Activated CD4-positive, alpha-beta T cell treated with anti-CD3 and anti-CD28 coated beads, Interleukin-2, Interleukin-4, amounts not matched to agents 100 ng/mL and 50 ng/mL, durations not matched to agents 16 hours and 8 hours (primary cell): ENCODE results near the gene GLB1L3.

Experiments used
- DNase-seq: peaks from one replicate; pipeline ENCODE4 v3.0.0-alpha.2; 2020; ENCODE audit warnings: low spot score

Gene GLB1L3

DNA sequence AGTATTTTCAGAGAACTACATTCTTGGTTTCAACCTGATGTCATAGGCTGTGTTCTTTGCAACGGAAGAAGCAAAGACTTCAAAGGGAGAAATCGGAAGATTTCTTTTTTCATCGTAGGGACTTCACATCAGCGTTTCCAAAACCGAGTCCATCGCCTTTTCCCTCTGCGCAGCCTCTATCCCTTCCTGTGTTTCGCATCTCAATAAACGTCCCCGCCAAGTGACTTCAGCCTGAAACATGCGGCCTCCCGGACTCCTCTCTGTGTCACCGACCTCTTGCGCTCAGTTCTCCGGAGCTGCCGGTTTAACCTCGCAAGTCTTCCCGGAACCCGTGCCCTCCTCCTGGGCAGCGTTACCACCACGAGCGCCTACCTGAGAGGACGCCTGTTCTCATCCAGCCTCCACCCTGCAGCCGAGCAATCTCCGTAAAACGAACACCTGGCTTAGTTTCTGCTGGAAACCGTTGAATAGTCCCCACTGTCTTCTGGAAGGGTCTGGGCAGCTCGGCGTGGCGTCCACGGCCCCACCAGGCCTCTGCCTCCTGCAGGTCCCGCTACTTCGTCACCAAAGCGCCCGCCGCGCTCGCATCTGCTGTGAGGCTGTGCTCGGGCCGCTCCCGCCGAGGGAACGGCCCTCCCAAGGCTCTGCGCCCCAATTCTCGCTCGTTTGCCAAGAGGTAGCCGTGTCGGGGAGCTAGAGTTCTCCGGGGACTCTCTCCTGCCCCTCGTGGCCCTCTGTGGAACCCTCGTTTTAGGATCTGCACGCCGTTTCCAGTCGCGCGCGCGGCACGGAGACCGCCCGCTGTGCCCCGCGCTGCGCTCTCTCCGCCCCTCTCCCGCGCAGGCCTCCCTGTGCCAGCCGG lies at the start of gene GLB1L3:
Gene GLB1L3 (plus strand): TSS at position 846 of the 862 bp plus-strand sequence. CDS start 362 bp downstream, outside the sequence.
- peak; percentile 83 for DNase-seq

- no peak for DNase-seq
Observed at GRCh38 chr11:134226806-134227325, 49.3 kb upstream of the GLB1L3 start.

- no peak for DNase-seq
Observed at GRCh38 chr11:134228625-134229024, 47.6 kb upstream of the GLB1L3 start.

DNA sequence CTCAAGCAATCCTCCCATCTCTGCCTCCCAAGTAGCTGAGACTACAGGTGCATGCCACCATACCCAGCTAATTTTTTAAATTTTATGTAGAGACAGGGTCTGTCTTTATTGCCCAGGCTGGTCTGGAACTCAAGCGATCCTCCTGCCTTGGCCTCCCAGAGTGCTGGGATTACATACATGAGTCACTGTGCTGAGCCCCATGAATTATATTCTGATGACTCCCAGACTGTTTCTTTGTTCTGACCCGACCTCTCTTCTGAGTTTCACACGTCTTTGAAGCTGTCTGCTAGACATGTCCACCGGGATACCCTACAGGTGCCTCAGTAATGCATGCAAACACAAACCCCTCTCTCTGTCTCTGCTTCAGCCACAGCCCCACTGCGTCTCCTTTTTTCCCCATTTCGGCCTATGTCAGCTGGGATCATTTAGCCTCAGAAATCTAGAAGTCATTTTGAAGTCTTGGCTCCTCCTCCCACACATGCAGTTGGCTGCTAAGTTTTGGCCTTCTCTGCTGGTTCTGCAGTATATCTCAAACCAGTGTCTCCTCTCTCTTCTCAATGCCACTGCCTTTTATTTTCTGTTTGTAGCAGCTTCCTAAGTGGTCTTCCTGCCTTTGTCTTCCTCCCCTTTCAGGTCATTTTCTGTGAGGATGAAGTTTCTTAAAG lies 46.9 kb upstream of the GLB1L3 start:
- no peak for DNase-seq

DNA sequence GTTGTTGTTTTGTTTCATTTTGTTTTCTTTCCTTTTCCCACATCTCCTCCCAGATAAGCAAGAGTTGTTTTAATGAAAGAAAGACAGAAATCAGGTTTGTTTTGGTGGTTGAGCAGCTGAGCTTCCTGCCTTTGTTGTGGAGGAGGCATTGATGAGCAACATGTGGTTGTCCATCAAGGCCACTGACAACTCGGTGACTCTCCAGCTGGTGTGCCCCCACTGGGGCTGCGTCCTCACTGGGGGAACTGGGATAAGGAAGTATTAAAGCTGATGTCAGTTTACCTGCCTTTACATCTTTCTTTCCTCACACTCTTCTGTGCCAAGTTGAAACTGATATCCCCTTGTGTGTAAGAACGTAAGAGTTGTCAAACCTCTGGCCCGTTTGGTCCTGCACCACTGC lies 45.8 kb upstream of the GLB1L3 start:
- DNase-seq = no peak

GRCh38 chr11:134231958-134232659 lies 44.1 kb upstream of the GLB1L3 start:
- no peak for DNase-seq

DNA sequence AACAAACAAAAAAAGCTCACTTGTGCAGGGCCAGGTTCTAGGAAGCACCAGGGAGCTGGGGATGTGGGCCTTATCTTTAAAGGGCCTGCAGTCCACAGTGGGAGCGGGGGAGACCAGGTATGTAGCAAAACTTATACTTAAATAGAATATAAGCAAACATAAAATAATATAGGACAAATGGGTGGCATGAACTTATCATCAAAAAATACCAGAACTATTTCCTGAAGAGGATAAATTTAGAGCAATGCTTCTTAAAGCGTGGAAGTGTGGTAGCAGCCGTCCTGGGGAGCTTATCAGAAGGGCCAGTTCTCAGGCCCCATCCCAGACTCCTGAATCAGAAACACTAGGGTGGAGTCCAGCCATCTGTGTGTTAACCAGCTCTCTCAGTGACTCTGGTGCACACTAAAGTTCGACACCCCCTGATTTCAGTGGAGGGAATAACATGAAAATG lies 42.4 kb upstream of the GLB1L3 start:
- no peak for DNase-seq

DNA sequence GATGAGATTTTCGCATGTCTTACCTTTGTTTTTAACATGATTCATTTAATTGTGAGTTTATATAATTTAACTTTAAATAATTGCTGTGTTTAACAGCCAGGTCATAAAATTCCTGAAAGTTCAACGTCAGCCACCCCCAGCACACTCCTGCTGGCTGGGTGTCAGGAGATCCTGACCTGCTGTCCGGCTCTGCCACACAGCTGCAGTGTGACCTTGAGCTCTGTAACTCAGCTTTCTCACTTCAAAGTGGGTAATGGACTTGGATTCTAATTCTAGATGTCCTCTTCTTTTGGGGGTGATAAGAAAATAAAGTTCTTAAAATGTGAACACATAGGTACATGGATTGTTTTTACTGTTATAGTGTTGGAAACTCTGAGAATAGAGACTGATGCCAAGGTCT lies 40.8 kb upstream of the GLB1L3 start:
- DNase-seq = no peak

DNA sequence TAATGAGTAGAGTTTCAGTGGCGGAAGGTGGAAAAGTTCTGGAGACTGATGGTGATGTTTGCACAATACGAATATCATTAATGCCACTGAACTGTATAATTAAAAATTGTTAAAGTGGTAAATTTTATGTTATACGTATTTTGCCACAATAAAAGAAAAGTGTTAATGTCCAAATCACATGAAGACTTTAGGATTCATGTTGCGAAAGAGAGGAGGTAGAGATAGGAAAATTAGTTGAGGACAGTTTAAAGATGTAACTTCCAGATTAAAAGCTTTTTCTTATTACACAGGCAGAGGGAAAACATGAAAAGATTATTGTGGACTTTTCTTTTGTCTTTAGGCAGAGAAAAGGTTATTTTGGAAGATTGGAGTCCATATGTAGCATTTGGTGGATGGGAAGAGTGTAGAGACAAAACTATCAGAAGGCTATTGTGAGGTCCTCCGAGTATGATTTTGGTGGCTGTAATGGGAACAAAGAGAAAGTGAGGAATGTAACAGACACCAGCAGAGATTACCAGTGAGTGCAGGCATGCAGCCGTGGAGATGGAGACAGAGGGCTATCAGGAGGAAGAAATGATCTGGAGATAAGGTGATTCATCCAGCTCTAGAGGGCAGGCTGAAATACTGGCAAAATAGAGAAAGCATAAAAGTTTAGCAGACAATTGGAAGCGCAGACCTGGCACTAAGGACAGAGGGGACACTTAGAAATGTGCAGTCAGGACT lies 39.2 kb upstream of the GLB1L3 start:
- no peak for DNase-seq

- DNase-seq = no peak
Observed at GRCh38 chr11:134237557-134237922, 38.6 kb upstream of the GLB1L3 start.

- no peak for DNase-seq
Observed at GRCh38 chr11:134238956-134239355, 37.2 kb upstream of the GLB1L3 start.

- no peak for DNase-seq
Observed at GRCh38 chr11:134240592-134240991, 35.6 kb upstream of the GLB1L3 start.

- DNase-seq = no peak
Observed at GRCh38 chr11:134242376-134242775, 33.8 kb upstream of the GLB1L3 start.

DNA sequence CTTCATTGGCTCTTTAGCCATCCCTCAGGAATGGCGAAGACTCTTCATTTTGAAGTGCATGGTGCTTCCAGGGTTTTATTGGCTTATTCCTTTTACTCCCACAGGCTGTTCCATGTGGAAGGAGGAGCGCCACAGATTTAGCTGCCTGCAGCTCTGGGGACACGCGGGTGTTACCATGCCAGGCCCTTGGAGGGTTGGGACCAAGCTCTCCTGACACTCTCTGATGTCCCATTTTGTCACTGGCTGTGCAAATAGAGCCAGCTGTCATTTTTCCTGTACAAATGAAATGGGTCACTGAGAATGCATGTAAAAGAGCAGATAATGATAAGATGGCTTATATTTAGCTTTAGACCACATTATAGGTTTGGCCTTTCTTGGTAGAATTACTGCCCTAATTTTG lies 32.3 kb upstream of the GLB1L3 start:
- no peak for DNase-seq

DNA sequence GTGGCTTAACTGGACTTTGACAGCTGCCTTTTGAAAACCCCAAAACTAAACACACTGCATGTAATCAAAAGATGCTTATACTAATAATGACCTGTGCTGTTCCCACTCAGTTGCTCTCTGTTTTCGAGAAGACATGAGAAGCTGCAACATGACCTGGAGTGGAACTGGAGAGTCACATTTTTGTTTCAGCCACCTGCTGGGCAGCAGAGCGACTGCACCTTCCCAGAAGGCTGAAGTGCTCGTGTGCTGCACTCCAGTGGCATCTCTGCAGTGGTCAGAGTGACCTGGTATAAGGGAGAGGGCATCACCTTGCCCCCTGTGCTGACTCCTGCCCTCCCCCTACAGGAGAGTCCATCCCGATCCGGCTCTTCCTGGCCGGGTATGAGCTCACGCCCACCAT lies 31.6 kb upstream of the GLB1L3 start:
- no peak for DNase-seq

GRCh38 chr11:134245434-134245833 lies 30.7 kb upstream of the GLB1L3 start:
- DNase-seq = no peak

GRCh38 chr11:134246100-134246499 lies 30.1 kb upstream of the GLB1L3 start:
- no peak for DNase-seq

DNA sequence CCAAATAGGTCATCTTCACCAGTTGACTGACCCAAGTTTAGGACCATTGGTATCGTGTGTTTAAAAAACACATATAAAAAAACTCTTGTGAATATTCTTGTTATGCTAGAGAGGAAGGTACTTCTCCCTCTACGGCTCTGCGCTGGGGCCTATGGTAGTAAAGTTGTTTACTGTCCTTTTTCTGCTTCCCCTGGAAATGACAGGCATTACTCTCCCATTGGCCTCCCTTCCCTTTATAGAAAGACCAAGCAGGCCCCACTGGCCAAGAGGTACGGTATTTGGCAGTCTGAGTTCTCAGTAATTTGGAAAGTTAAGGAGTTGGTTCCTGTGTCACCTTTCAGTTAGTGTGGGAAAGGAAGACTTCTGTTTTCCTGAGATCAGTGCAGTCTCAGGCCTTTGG lies 29.5 kb upstream of the GLB1L3 start:
- DNase-seq = no peak

DNA sequence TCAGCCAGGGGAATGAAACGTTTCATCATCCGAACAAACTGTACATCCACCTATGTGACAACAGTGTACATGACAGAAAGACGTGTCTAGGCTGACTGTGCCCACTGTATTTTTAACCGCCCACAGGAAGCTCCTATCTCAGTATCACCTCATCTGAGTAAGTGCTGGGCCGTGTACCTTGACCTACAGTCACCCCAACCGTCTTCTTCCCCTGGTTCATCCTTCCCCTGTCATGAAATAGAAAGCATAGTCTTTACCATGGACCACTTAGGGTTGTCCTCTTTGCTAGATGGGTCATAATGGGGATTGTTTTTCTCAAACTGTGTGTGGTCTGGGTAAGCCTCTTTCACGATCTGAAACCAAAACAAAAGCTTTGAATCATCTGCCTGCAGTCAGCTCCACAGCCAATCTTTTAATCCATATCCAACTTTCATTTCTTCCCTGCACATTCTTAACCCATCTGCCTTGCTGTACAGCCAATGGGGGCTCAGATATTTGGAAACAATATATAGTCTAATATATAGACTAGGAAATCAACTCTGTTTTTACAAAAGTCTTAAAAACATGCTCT lies 27.2 kb upstream of the GLB1L3 start:
- DNase-seq = peak; percentile 36

DNA sequence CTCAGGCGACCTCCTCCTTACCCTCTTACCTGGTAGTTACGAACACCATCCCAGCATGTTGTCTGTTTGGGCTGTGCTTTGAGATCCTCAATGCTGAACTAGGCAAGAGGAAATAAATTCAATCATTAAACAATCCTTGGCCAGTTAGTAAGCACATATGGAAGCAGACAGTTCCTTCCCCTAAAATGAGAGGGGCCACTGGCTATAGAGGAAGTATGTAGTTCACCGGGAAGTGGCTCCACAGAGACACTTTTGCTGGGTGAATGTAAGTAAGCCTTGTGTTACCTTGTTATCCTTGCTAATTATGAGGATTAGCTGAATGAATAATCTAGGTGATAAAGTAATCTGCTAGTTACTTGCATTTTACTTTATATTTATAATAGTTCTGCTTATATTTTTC lies 25.9 kb upstream of the GLB1L3 start:
- no peak for DNase-seq

- no peak for DNase-seq
Observed at GRCh38 chr11:134250675-134251074, 25.5 kb upstream of the GLB1L3 start.
